HG03135 (cell line): ENCODE measurements around the gene EXOC4.
A peak's percentile ranks its signal among the peaks of the same experiment; 100 is the strongest.

ENCODE experiments used
- ATAC-seq: cut with Tn5 transposase; IDR thresholded peaks from one replicate; pipeline ENCODE4 v1.9.1; 2021; ENCODE audit warnings: mild to moderate bottlenecking, moderate library complexity; ENCODE audit not compliant: unreplicated experiment

The EXOC4 gene

DNA sequence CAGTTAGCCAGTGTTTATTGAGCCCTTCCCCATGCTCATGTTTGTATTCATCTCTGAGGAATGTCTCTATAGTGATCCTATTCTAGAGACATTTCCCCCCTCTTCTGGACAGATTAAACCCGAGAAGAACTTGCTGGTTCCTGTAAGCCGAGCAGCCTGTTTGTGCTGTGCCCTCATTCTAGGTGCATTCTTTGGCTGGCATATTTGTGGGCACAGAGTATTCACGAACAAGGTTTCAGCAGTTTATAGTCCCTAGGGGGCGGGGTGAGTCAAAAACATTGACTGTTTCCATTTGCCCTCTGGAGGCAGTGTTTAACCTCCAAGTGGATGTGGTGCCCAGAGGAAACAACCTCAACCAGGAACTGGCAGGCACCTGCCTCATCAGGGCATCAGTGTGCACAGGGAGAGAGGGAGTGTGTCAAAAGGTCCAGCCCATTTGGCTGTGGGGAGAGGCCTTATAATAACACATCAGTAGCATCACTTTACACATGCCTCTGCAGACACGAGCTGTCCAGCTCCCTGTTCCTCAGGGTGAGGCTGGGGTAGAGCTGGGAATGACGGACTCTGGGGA is 600.9 kb downstream of the EXOC4 start:
- ATAC-seq, result peak; percentile 67

GRCh38 chr7:133854739-133855138 is 601.9 kb downstream of the EXOC4 start:
- no peak for ATAC-seq

- no peak for ATAC-seq
Observed at GRCh38 chr7:133857376-133858119, 604.7 kb downstream of the EXOC4 start.

DNA sequence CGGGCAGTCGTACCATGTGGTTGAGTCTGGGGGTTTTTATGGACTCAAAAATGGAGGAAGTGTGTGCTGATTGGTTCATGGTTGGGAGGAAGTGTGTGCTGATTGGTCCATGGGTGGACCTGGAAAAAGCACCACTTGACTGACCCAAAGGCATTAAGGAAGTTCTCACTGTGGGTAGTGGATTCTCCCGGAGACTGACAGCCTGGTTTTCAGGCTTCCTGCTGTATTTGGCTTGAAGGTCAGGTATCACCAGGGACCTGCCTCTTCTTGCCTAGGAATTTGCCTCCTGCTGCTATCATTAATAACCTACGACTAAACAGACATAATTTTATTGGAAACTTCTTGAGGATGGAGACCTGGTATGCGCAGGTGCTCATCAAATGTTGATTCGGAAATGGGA is 605.4 kb downstream of the EXOC4 start:
- no peak for ATAC-seq

DNA sequence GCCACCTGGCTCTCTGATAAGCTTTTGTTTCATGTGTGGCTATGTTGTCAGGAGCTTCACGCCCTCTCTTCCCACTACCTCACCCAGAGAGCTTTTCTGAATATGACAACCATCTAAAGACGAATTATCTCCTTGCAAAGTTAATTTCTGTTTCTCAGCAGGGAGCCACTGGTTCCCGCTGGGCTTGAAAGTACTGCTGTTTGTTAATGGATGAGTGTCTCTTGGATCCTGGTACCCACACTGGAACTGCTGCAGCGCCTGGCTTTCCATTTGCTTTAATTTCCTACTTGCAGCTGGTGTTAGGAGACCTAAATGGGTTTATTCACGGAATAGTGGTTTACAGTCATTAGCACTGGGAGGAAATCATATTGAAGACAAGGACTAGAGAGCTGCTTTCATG is 606.4 kb downstream of the EXOC4 start:
- ATAC-seq, result no peak

DNA sequence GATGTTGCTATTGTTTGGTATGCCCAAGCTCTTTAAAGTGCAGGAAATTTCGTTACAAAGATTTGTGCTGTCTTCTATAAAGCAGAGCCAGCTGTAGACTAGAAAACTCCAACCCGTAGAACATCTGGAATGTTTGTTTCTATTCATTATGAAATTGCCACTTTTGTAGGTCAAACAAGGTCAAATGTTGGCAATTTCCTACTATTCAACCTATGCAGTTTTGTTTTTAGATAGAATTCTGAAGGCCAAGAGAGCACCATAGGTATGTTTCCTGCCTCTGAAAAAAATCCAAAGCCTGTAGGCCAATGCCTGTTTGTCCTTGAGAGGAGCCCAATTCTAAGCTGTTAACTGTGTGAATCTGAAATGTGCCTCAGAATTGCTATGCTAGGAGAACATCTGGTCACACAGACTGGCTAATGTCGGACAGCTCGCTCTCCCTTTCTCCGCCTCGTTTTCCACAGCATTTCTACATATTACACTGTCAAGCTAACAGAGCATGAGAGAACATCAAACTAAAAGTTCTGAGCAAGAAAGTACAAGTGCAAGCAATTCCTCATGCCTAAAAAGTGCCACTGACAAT is 607.1 kb downstream of the EXOC4 start:
- ATAC-seq, result no peak

DNA sequence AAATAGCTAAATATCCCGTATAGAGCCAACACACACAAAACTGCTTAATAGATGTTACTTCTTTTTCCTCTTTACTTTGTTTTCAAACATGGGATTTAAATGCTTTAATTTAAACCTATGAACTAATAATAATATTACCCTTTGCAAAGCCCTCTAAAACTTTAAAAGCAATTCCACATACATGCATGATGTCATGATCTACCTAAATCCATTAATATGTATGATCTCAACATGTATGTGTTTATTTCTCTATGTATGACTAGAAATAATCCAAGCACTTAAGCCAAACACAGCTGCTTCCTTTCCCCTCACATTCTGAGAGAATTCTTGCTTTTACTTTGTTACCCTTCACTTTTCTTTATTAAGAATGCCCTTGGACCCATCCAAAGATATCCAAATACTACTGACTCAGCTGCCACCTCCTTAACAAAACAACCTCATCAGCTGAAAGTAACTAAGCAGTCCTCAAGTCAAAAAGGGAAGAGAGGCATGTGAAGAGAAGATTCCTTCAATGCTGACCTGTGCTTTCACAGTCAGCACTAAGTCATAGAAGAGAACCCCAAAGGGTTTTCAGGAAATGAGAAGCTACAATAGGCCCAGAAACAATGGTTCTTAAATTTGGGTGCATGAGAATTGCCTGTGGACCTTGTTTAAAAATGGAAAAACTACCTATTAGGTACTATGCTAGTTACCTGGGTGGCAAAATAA is 607.9 kb downstream of the EXOC4 start:
- ATAC-seq, result no peak

- no peak for ATAC-seq
Observed at GRCh38 chr7:133861876-133862275, 609.0 kb downstream of the EXOC4 start.

DNA sequence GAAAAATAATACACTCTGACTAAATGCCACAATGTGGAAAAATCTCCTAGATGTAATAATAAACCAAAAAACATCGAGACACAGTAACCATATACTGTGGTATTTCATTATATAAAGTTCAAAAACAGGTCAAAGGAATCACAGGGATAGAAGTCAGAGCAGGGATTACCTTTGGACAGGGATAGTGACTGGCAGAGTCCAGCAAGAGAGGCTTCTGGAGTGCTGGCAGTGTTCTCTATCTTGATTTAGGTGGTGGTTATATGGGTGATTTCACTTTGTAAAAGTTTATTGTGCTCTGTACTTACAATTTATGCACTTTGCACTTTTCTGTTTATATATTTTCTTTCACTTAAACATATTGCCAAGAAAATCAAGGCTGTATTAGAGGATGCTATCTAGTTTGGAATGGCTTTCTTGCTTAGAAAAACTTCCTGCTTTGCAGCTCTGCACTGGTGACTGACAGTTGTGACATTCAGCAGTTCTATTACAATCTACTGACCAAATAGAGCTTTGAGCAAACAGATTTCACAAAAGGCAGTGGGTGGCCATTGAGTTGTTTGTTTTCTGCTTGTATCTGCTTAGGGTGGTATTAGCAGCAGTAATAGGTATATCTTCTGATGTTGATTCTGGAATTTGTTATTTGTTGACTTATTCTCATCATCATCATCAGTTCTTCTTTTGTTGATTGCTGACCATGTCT is 610.6 kb downstream of the EXOC4 start:
- ATAC-seq, result no peak

- no peak for ATAC-seq
Observed at GRCh38 chr7:133869556-133869955, 616.7 kb downstream of the EXOC4 start.

DNA sequence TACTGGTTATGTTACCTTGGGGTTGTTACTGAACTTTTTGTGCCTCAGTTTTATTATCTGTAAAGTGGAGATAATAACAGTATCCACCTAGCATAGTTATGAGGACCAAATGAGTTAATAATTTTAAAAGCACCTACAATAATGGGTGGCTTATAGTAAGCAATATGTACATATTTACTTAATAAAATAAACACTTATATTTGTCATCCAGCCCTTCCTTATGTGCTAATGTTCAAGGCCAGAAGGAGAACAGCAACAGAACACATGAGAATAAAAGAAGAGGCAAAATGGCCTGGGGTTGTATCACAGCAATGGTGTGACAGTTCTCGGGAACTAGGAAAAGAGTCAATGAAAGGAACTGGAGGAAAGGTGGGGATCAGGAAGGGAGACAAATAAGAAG is 618.9 kb downstream of the EXOC4 start:
- no peak for ATAC-seq

- no peak for ATAC-seq
Observed at GRCh38 chr7:133873187-133873586, 620.3 kb downstream of the EXOC4 start.

DNA sequence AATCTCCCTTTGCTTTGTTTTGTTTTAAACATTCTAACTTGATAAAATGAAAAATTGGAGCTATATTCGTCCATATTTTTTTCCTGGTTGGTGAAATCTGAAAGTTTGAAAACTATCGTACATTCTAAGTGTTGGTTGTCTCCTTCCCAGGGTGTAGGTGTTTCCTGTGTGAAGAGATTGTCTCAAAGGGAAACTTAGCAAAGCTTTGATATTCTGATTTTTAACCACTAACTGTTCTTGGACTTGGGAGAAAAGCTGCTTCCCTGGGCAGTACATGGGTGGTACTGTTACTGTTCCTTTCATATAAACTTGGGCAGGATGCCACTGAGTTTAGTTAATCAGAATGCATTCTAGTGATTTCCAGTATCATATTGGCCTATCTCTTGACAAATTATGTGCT is 620.8 kb downstream of the EXOC4 start:
- ATAC-seq, result no peak

DNA sequence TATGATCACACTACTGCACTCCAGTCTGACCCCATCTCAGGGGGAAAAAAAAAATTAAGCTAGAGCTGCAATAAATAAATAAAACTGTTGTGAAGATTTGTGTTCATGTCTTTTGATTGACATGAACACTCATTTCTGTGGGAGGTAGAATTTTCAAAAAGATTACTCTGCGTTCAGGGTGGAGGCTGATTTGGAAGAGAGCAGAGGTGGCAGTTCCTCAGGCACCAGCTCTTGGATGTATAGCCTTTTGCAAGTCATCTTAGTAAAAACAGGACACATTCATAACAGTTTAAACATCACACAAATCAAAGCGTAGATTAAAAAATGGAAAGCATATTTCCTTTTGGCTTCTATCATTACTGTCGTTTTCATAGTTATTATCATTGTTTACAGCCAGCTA is 630.7 kb downstream of the EXOC4 start:
- no peak for ATAC-seq

- ATAC-seq, result no peak
Observed at GRCh38 chr7:133885213-133885612, 632.3 kb downstream of the EXOC4 start.

DNA sequence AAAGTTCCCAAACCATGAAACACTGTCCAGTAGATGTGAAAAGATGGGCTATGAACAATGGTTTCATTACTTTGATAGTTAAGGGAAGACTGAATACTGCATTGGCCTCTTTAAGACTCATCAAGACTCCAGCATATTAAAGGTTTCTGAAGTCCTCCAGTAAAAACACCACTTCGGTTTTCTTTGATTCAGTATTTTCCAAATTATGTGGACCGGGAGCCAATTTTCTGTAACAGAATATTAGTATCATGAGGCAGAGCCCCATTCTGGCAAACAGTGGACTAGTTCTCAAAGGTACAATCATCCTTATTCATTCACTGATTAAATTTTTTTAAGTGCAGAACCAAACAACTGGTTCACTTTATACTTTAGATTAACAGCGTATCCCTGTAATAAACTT is 633.2 kb downstream of the EXOC4 start:
- no peak for ATAC-seq

DNA sequence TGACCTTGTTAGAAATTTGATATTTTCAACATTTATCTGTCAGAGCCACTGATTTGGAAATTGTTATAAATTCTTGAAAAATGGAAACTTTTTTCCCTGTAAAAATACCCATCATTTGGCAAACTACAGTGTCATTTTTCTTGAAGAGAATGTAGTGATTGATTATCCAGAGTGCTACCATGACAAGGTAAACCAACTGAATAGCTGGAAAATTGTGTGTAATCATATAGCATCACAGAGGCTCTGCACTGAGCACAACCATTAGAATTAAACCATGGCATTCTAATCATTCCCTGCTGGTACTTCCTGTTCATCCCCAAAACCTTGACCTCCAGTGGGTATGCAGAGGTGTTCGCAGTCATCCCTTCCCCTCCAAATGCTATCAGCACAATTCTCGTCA is 633.9 kb downstream of the EXOC4 start:
- no peak for ATAC-seq

GRCh38 chr7:133887459-133887858 is 634.6 kb downstream of the EXOC4 start:
- ATAC-seq, result no peak

- no peak for ATAC-seq
Observed at GRCh38 chr7:133888061-133888930, 635.4 kb downstream of the EXOC4 start.

DNA sequence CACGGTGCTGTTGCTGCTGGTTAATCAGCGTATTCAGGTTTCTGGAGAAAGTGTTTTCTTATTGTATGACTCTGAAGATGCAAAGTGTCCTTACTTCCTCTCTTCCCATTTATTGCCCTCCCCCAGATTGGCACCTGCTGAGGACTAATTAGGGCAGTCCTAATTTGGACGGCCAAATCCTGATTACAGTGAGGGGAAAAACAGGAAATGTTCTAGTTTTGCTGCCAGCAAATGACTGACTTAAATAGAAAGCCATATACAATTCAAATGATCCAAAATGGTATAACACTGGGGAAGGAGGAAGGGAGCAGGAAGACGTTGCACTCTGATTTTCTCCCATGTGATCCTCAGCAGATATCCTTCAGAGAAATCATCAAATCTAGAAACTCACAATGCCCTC is 651.9 kb downstream of the EXOC4 start:
- ATAC-seq, result no peak
